HepG2 (cell line): ENCODE measurements around the gene DST. TPM values are rescaled to one million over a fixed set of nuclear protein-coding genes. Genes with fewer than 3 reads are reported as not detected.

Experiments used
- PHF8 ChIP-seq: sonication (generic); formaldehyde crosslinking; IDR thresholded peaks from 2 replicates; pipeline ENCODE4 v1.5.0; 2020; ENCODE audit warnings: missing genetic modification reagents
- PRMT3 ChIP-seq: sonication (generic); formaldehyde crosslinking; IDR thresholded peaks from 2 replicates; pipeline ENCODE4 v1.8.1; 2022; ENCODE audit warnings: low read depth, mild to moderate bottlenecking, moderate library complexity, missing genetic modification reagents, borderline replicate concordance
- RFXANK ChIP-seq: IDR thresholded peaks from 2 replicates; pipeline ENCODE4 v1.6.1; 2016
- SPEN ChIP-seq: sonication (generic); formaldehyde crosslinking; IDR thresholded peaks from 2 replicates; pipeline ENCODE4 v1.5.1; 2020; ENCODE audit warnings: low read depth, mild to moderate bottlenecking, missing genetic modification reagents
- TP53 ChIP-seq: sonication (generic); formaldehyde crosslinking; conservative IDR thresholded peaks from 2 replicates; pipeline ENCODE4 v1.4.0; 2020; ENCODE audit warnings: missing genetic modification reagents
- ZMYM4 ChIP-seq: sonication (generic); formaldehyde crosslinking; IDR thresholded peaks from 2 replicates; pipeline ENCODE4 v1.8.1; 2023; ENCODE audit warnings: mild to moderate bottlenecking, missing genetic modification reagents
- ZNF577 ChIP-seq: sonication (generic); formaldehyde crosslinking; IDR thresholded peaks from 2 replicates; pipeline ENCODE4 v1.4.0; 2020; ENCODE audit warnings: mild to moderate bottlenecking, low read depth, missing genetic modification reagents, borderline replicate concordance
- ZNF737 ChIP-seq: sonication (generic); formaldehyde crosslinking; IDR thresholded peaks from 2 replicates; pipeline ENCODE4 v1.5.0; 2020; ENCODE audit warnings: missing genetic modification reagents, mild to moderate bottlenecking, borderline replicate concordance
- polyA plus RNA-seq, 8 experiments: library from polyadenylated mRNA; depleted of rRNA in 3 of 8; stranded (reverse) in 7 of 8; unstranded in 1 of 8; fragments of >200 nt; fragmentation: Illumina TruSeq in 4 of 8; extraction: Trizol in 4 of 8; gene quantifications; 2 replicates each; pipeline versions ENCODE4 v1.2.1 to v1.2.3, GENCODE V29; 2011 to 2016; ENCODE audit warnings: low read depth in 4 of 8, missing spikeins in 1 of 8, mixed read lengths in 1 of 8; ENCODE audit not compliant: insufficient read depth in 1 of 8
- total RNA-seq, 5 experiments: library from RNA; depleted of rRNA; stranded (reverse); fragments of >200 nt; fragmentation: Illumina TruSeq; extraction: Trizol; gene quantifications; 2 replicates each; pipeline ENCODE4 v1.2.3, GENCODE V29; 2016; ENCODE audit warnings: low read depth in 1 of 5
- TF ChIP-seq, protein P1 (sequence below): sonication (generic); formaldehyde crosslinking; IDR thresholded peaks from 2 replicates; pipeline ENCODE4 v1.9.0; 2021; ENCODE audit warnings: mild to moderate bottlenecking, missing genetic modification reagents
- TF ChIP-seq, protein P2 (sequence below): sonication (generic); formaldehyde crosslinking; IDR thresholded peaks from 2 replicates; pipeline ENCODE4 v1.4.0; 2020; ENCODE audit warnings: missing genetic modification reagents
- TF ChIP-seq, protein P3 (sequence below): sonication (generic); formaldehyde crosslinking; IDR thresholded peaks from 2 replicates; pipeline ENCODE4 v1.4.0; 2020; ENCODE audit warnings: missing genetic modification reagents, borderline replicate concordance
- TF ChIP-seq, protein P4 (sequence below): sonication (generic); formaldehyde crosslinking; IDR thresholded peaks from 2 replicates; pipeline ENCODE4 v1.4.0; 2020; ENCODE audit warnings: mild to moderate bottlenecking, missing genetic modification reagents

DST gene
- total and polyA plus RNA-seq, 2 of the 13 experiments (the other 11 are each of a cell fraction or from before 2014, with no cell fraction given) = 64.4 to 89.0 TPM

DNA sequence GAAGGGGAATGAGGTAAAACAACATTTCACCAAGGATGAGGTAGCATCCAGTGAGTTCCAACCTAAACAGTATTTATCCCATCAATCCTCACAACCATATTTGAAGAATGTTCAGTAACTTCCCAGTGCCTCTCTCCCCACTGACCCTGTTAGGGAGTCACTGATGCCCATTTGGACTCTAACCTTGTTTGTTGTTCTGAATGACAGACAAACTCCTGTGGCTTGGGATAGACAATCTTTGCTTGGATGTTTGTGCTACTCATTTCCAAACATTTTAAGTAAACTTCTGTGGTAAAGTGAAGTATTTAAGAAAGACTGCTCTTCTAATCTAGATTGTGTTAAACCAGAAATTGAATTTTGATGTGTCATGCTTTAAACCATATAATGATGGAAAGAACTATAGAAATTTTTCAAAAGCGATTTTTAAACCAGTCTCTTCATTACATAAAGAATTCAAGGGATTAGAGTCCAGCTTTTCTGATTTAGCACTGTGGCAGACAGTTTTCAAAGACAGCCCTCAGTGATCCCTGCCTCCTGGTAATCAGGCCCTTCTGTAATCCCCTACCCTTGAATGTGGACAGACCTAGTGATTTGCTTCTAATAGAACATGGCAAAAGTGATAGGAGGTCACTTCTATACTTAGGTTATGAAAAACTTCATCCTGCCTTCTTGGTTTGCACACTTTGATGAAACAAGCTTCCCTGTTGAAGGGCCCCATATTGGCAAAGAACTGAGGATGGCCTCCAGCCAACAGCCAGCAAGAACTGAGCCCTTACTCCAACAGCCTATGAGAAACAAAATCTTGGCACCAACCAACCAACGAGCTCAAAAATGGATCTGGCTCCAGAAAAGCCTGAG lies 191.6 kb downstream of the DST start (continued):
- TF ChIP-seq, protein P1, sequence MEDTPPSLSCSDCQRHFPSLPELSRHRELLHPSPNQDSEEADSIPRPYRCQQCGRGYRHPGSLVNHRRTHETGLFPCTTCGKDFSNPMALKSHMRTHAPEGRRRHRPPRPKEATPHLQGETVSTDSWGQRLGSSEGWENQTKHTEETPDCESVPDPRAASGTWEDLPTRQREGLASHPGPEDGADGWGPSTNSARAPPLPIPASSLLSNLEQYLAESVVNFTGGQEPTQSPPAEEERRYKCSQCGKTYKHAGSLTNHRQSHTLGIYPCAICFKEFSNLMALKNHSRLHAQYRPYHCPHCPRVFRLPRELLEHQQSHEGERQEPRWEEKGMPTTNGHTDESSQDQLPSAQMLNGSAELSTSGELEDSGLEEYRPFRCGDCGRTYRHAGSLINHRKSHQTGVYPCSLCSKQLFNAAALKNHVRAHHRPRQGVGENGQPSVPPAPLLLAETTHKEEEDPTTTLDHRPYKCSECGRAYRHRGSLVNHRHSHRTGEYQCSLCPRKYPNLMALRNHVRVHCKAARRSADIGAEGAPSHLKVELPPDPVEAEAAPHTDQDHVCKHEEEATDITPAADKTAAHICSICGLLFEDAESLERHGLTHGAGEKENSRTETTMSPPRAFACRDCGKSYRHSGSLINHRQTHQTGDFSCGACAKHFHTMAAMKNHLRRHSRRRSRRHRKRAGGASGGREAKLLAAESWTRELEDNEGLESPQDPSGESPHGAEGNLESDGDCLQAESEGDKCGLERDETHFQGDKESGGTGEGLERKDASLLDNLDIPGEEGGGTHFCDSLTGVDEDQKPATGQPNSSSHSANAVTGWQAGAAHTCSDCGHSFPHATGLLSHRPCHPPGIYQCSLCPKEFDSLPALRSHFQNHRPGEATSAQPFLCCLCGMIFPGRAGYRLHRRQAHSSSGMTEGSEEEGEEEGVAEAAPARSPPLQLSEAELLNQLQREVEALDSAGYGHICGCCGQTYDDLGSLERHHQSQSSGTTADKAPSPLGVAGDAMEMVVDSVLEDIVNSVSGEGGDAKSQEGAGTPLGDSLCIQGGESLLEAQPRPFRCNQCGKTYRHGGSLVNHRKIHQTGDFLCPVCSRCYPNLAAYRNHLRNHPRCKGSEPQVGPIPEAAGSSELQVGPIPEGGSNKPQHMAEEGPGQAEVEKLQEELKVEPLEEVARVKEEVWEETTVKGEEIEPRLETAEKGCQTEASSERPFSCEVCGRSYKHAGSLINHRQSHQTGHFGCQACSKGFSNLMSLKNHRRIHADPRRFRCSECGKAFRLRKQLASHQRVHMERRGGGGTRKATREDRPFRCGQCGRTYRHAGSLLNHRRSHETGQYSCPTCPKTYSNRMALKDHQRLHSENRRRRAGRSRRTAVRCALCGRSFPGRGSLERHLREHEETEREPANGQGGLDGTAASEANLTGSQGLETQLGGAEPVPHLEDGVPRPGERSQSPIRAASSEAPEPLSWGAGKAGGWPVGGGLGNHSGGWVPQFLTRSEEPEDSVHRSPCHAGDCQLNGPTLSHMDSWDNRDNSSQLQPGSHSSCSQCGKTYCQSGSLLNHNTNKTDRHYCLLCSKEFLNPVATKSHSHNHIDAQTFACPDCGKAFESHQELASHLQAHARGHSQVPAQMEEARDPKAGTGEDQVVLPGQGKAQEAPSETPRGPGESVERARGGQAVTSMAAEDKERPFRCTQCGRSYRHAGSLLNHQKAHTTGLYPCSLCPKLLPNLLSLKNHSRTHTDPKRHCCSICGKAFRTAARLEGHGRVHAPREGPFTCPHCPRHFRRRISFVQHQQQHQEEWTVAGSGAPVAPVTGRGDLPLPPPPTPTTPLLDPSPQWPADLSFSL (CRISPR knock-in tag) = no peak
- TF ChIP-seq SPEN (CRISPR knock-in tag) (no peak), RFXANK (CRISPR knock-in tag) (no peak), PHF8 (no peak), ZMYM4 (CRISPR knock-in tag) (peak; percentile 17; the same call in 1 of the 2 replicates), TP53 (CRISPR knock-in tag) (no peak), ZNF577 (no peak), ZNF737 (CRISPR knock-in tag) (no peak), PRMT3 (no peak)
- TF ChIP-seq, protein P2, sequence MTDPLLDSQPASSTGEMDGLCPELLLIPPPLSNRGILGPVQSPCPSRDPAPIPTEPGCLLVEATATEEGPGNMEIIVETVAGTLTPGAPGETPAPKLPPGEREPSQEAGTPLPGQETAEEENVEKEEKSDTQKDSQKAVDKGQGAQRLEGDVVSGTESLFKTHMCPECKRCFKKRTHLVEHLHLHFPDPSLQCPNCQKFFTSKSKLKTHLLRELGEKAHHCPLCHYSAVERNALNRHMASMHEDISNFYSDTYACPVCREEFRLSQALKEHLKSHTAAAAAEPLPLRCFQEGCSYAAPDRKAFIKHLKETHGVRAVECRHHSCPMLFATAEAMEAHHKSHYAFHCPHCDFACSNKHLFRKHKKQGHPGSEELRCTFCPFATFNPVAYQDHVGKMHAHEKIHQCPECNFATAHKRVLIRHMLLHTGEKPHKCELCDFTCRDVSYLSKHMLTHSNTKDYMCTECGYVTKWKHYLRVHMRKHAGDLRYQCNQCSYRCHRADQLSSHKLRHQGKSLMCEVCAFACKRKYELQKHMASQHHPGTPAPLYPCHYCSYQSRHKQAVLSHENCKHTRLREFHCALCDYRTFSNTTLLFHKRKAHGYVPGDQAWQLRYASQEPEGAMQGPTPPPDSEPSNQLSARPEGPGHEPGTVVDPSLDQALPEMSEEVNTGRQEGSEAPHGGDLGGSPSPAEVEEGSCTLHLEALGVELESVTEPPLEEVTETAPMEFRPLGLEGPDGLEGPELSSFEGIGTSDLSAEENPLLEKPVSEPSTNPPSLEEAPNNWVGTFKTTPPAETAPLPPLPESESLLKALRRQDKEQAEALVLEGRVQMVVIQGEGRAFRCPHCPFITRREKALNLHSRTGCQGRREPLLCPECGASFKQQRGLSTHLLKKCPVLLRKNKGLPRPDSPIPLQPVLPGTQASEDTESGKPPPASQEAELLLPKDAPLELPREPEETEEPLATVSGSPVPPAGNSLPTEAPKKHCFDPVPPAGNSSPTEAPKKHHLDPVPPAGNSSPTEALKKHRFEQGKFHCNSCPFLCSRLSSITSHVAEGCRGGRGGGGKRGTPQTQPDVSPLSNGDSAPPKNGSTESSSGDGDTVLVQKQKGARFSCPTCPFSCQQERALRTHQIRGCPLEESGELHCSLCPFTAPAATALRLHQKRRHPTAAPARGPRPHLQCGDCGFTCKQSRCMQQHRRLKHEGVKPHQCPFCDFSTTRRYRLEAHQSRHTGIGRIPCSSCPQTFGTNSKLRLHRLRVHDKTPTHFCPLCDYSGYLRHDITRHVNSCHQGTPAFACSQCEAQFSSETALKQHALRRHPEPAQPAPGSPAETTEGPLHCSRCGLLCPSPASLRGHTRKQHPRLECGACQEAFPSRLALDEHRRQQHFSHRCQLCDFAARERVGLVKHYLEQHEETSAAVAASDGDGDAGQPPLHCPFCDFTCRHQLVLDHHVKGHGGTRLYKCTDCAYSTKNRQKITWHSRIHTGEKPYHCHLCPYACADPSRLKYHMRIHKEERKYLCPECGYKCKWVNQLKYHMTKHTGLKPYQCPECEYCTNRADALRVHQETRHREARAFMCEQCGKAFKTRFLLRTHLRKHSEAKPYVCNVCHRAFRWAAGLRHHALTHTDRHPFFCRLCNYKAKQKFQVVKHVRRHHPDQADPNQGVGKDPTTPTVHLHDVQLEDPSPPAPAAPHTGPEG = no peak
- TF ChIP-seq, protein P3, sequence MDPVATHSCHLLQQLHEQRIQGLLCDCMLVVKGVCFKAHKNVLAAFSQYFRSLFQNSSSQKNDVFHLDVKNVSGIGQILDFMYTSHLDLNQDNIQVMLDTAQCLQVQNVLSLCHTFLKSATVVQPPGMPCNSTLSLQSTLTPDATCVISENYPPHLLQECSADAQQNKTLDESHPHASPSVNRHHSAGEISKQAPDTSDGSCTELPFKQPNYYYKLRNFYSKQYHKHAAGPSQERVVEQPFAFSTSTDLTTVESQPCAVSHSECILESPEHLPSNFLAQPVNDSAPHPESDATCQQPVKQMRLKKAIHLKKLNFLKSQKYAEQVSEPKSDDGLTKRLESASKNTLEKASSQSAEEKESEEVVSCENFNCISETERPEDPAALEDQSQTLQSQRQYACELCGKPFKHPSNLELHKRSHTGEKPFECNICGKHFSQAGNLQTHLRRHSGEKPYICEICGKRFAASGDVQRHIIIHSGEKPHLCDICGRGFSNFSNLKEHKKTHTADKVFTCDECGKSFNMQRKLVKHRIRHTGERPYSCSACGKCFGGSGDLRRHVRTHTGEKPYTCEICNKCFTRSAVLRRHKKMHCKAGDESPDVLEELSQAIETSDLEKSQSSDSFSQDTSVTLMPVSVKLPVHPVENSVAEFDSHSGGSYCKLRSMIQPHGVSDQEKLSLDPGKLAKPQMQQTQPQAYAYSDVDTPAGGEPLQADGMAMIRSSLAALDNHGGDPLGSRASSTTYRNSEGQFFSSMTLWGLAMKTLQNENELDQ (CRISPR knock-in tag) = no peak
- TF ChIP-seq, protein P4, sequence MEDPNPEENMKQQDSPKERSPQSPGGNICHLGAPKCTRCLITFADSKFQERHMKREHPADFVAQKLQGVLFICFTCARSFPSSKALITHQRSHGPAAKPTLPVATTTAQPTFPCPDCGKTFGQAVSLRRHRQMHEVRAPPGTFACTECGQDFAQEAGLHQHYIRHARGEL = no peak
